ENCODE measurements around the gene SCLT1.

DNA sequence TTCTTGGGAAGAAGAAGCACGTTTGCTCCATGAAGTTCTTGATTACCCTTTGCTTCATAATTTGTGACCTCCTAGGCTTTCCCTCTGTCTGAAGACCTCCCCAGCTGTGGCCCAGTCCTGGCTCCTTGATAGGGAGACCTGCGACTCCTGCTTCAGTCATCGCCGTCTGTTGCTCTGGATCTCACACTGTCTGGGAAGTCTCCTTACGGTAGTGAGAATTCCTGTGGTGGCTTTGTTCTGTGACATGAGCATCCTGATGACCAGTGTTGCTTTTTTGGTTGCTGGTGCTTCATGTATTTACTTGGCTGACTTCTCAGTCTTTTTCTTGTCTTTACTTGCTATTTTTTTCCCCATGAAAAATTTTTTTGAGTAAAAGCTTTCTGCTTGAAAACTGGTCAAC lies 239.6 kb downstream of the SCLT1 start:
- no peak for TF ChIP-seq RAD21 (IDR thresholded peaks at IDR 0.05; ENCODE audit: low read length)
- no peak for TF ChIP-seq POLR2A (IDR thresholded peaks at IDR 0.05; ENCODE audit: low read depth, low read length)
- TF ChIP-seq, protein P1, sequence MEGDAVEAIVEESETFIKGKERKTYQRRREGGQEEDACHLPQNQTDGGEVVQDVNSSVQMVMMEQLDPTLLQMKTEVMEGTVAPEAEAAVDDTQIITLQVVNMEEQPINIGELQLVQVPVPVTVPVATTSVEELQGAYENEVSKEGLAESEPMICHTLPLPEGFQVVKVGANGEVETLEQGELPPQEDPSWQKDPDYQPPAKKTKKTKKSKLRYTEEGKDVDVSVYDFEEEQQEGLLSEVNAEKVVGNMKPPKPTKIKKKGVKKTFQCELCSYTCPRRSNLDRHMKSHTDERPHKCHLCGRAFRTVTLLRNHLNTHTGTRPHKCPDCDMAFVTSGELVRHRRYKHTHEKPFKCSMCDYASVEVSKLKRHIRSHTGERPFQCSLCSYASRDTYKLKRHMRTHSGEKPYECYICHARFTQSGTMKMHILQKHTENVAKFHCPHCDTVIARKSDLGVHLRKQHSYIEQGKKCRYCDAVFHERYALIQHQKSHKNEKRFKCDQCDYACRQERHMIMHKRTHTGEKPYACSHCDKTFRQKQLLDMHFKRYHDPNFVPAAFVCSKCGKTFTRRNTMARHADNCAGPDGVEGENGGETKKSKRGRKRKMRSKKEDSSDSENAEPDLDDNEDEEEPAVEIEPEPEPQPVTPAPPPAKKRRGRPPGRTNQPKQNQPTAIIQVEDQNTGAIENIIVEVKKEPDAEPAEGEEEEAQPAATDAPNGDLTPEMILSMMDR (conservative IDR thresholded peaks at IDR 0.05; ENCODE audit: low read depth, low read length), result no peak
- TF ChIP-seq CHD1 (IDR thresholded peaks at IDR 0.05; ENCODE audit: low read depth, low read length), result no peak
- TF ChIP-seq NFE2L2 (IDR thresholded peaks at IDR 0.05; ENCODE audit: low read depth, low read length), result no peak
- TF ChIP-seq RFX5 (IDR thresholded peaks at IDR 0.05; ENCODE audit: low read depth, low read length), result no peak
- TF ChIP-seq RCOR1 (IDR thresholded peaks at IDR 0.05; ENCODE audit: insufficient replicate concordance, low read length), result no peak
